SK-N-SH (cell line): ENCODE measurements around the gene B4GALNT1. TPM values are rescaled to one million over a fixed set of nuclear protein-coding genes. Genes with fewer than 3 reads are reported as not detected.

Source experiments
- CTCF ChIA-PET: fragments of 300-600, 350-600 bp; formaldehyde crosslinking; extraction: SDS; loops from one replicate; lab custom pipeline; 2021; lab: Yijun Ruan, JAX
- POLR2A ChIA-PET: fragments of 350-600 bp; sonication (Branson Sonifier 250); formaldehyde crosslinking; extraction: SDS; loops from one replicate; lab custom pipeline; 2020; ENCODE audit warnings: antibody characterized with exemption, inconsistent platforms; lab: Yijun Ruan, JAX
- DNase-seq: peaks from one replicate; pipeline ENCODE4 v3.0.0; 2012
- H2AFZ ChIP-seq: fragments of 200-600 bp; sonication (generic); 2 replicates; pipeline ENCODE4 v1.8.1; 2016; ENCODE audit warnings: antibody characterized with exemption, mild to moderate bottlenecking, low read depth
- H3F3A ChIP-seq: fragments of 200-600 bp; sonication (generic); replicated peaks from 2 replicates; pipeline ENCODE3; 2016; ENCODE audit warnings: antibody characterized with exemption, mild to moderate bottlenecking; ENCODE audit not compliant: insufficient read depth
- H3K27ac ChIP-seq, 2 experiments: fragments of 200-500 bp in 1 of 2; fragments of 200-600 bp in 1 of 2; sonication (Bioruptor generic) in 1 of 2; sonication (generic), shearing (Covaris generic) in 1 of 2; 2 replicates each; pipeline versions ENCODE4 v1.5.1 to v1.6.1; 2014 to 2016; ENCODE audit warnings: low read depth in 2 of 2, inconsistent platforms in 1 of 2, low read length in 1 of 2, mild to moderate bottlenecking in 1 of 2, mixed read lengths in 1 of 2
- H3K27me3 ChIP-seq: fragments of 200-600 bp; sonication (generic), shearing (Covaris generic); 2 replicates; pipeline ENCODE4 v1.6.1; 2016; ENCODE audit warnings: mixed run types; ENCODE audit not compliant: insufficient read depth
- H3K36me3 ChIP-seq, 2 experiments: fragments of 200-500 bp in 1 of 2; fragments of 200-600 bp in 1 of 2; sonication (Bioruptor generic) in 1 of 2; sonication (generic) in 1 of 2; replicated peaks in 1 of 2; 2 replicates each; pipeline versions ENCODE3 to v1.5.1; 2014 to 2016; ENCODE audit warnings: low read length in 1 of 2, mild to moderate bottlenecking in 1 of 2; ENCODE audit not compliant: insufficient read depth in 2 of 2, control insufficient read depth in 1 of 2
- H3K4me1 ChIP-seq, 2 experiments: fragments of 200-500 bp in 1 of 2; fragments of 200-600 bp in 1 of 2; sonication (Bioruptor generic) in 1 of 2; sonication (generic), shearing (Covaris generic) in 1 of 2; 2 replicates each; pipeline versions ENCODE4 v1.5.1 to v1.6.1; 2014 to 2016; ENCODE audit warnings: low read depth in 1 of 2, low read length in 1 of 2, mixed run types in 1 of 2; ENCODE audit not compliant: insufficient read depth in 2 of 2, control insufficient read depth in 1 of 2
- H3K4me2 ChIP-seq: fragments of 200-600 bp; sonication (generic), shearing (Covaris generic); 2 replicates; pipeline ENCODE4 v1.6.1; 2017; ENCODE audit warnings: mixed run types
- H3K4me3 ChIP-seq, 2 experiments: fragments of 200-500 bp in 1 of 2; fragments of 200-600 bp in 1 of 2; sonication (Bioruptor generic) in 1 of 2; sonication (generic), shearing (Covaris generic) in 1 of 2; 2 replicates each; pipeline versions ENCODE4 v1.5.1 to v1.8.1; 2014 to 2016; ENCODE audit warnings: low read depth in 2 of 2, inconsistent platforms in 1 of 2, low read length in 1 of 2, mild to moderate bottlenecking in 1 of 2, mixed read lengths in 1 of 2, moderate library complexity in 1 of 2
- H3K79me2 ChIP-seq: fragments of 200-600 bp; sonication (generic); 2 replicates; pipeline ENCODE4 v1.8.1; 2017; ENCODE audit warnings: mild to moderate bottlenecking; ENCODE audit not compliant: insufficient read depth
- H3K9ac ChIP-seq: fragments of 200-600 bp; sonication (generic); 2 replicates; pipeline ENCODE4 v1.6.1; 2017; ENCODE audit warnings: mixed run types
- H3K9me2 ChIP-seq: fragments of 200-600 bp; sonication (generic); 2 replicates; pipeline ENCODE4 v1.6.1; 2017; ENCODE audit warnings: mixed run types
- H3K9me3 ChIP-seq: fragments of 200-600 bp; sonication (generic); 2 replicates; pipeline ENCODE4 v1.6.1; 2017; ENCODE audit warnings: mixed run types, mild to moderate bottlenecking, moderate library complexity
- H4K20me1 ChIP-seq: fragments of 200-600 bp; sonication (generic); 2 replicates; pipeline ENCODE4 v1.6.1; 2017; ENCODE audit warnings: mild to moderate bottlenecking, mixed run types; ENCODE audit not compliant: insufficient read depth
- POLR2AphosphoS5 ChIP-seq: IDR thresholded peaks from 2 replicates; pipeline ENCODE4 v1.6.1; 2012; ENCODE audit warnings: low read depth, low read length
- TAF1 ChIP-seq: IDR thresholded peaks from 2 replicates; pipeline ENCODE4 v1.6.1; 2012; ENCODE audit warnings: low read depth, mild to moderate bottlenecking, low read length, moderate library complexity, borderline replicate concordance
- WGBS: methylation state at CpG from one replicate; pipeline ENCODE4 v1.1.6; 2017; ENCODE audit warnings: low lambda C conversion rate; 5-methylcytosine and 5-hydroxymethylcytosine counted together
- polyA plus RNA-seq, 3 experiments: library from polyadenylated mRNA; depleted of rRNA; stranded (reverse); fragments of >200 nt; gene quantifications; 2 replicates each; pipeline ENCODE4 v1.2.3, GENCODE V29; 2012
- TF ChIP-seq, protein P1 (sequence below): fragments of 150-350 bp; IDR thresholded peaks from 2 replicates; pipeline ENCODE4 v1.6.1; 2016; ENCODE audit warnings: mild to moderate bottlenecking, low read depth, low read length
- TF ChIP-seq, protein P2 (sequence below): IDR thresholded peaks from 2 replicates; pipeline ENCODE4 v1.6.1; 2012; ENCODE audit warnings: mild to moderate bottlenecking, low read depth, low read length, moderate library complexity
- TF ChIP-seq, protein P3 (sequence below): IDR thresholded peaks from 2 replicates; pipeline ENCODE4 v1.4.0; 2012; ENCODE audit warnings: low read depth

B4GALNT1 gene
- polyA plus RNA-seq, 1 of the 3 experiments (the other 2 are of a cell fraction), result 5.3 TPM

DNA sequence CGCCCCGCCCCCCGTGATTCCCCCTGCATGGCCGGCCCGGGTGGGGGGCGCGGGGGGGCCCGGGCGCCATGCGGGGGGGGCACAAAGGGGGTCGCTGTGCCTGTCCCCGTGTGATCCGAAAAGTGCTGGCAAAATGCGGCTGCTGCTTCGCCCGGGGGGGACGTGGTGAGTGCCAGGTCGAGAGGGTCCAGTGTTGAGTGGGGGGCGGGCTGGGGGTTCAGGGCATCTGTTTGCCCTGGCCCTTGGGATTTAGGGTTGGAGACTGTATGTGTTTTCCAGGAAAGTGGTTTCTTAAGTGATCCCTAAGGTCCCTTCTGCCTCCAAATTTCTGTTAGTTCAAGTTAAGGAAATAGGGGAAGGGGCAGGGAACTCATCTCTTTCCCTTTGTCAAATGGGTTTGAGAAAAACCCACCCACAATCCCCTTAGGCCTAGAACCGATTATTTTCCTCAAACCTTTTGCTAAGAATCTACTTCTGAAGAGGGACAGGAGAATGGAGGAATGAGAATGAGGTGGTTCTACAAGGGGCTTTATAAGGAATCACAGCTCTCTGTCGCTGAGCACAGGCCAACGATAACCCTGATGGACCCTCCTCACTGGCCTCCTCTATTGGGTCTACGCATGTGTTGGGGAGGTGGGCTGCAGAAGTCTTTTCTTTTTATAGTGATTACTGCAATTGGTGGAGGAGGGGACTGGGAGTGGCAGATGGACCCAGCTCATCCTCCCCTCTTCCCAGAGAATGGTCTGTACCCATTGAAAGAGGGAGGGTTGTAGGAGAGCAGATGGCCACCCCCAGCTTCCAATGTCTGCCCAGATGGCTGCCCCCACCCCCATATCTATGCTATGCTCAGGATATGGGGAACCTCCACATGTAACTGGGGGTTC lies 20.9 kb downstream of the B4GALNT1 start (continued):
- TF ChIP-seq, protein P1, sequence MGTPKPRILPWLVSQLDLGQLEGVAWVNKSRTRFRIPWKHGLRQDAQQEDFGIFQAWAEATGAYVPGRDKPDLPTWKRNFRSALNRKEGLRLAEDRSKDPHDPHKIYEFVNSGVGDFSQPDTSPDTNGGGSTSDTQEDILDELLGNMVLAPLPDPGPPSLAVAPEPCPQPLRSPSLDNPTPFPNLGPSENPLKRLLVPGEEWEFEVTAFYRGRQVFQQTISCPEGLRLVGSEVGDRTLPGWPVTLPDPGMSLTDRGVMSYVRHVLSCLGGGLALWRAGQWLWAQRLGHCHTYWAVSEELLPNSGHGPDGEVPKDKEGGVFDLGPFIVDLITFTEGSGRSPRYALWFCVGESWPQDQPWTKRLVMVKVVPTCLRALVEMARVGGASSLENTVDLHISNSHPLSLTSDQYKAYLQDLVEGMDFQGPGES, result no peak
- TF ChIP-seq, protein P2, sequence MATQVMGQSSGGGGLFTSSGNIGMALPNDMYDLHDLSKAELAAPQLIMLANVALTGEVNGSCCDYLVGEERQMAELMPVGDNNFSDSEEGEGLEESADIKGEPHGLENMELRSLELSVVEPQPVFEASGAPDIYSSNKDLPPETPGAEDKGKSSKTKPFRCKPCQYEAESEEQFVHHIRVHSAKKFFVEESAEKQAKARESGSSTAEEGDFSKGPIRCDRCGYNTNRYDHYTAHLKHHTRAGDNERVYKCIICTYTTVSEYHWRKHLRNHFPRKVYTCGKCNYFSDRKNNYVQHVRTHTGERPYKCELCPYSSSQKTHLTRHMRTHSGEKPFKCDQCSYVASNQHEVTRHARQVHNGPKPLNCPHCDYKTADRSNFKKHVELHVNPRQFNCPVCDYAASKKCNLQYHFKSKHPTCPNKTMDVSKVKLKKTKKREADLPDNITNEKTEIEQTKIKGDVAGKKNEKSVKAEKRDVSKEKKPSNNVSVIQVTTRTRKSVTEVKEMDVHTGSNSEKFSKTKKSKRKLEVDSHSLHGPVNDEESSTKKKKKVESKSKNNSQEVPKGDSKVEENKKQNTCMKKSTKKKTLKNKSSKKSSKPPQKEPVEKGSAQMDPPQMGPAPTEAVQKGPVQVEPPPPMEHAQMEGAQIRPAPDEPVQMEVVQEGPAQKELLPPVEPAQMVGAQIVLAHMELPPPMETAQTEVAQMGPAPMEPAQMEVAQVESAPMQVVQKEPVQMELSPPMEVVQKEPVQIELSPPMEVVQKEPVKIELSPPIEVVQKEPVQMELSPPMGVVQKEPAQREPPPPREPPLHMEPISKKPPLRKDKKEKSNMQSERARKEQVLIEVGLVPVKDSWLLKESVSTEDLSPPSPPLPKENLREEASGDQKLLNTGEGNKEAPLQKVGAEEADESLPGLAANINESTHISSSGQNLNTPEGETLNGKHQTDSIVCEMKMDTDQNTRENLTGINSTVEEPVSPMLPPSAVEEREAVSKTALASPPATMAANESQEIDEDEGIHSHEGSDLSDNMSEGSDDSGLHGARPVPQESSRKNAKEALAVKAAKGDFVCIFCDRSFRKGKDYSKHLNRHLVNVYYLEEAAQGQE, result no peak

DNA sequence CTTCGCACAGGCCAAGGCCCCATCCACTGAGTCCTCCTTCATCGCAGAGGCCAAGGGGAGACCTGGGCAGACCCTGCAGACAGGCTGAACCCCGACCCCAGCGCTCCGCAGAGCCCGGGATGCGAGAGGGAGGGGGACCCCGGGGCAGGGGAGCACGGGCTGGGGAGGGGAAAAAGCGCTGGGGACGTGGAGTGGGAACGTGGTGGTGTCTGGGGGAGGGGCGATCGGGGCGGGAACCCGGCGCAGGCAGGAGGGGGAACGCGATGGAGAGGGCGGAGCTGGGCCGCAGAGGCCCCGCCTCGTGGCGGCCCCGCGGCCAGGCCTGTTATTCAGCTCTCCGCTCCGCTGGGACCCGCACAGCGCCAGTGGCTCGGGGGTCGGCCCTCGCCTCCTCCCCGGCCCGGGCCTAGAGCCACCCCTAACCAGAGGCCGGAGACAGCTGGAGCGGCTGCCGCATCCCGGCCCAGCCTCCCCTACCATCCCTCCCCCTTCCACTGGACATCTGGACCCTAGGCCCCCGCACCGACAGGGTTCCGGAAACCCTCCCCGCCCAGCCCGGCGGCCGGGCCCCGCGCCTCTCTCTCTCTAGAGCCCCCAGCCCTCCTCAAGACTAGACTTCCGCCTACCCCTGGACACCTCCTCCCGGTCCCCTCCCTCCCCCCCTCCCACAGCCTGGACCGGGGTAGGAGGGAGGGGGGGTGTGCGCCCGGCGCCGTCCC lies 21.7 kb downstream of the B4GALNT1 start, which contains the start of gene ARHGEF25:
TSS of gene ARHGEF25 (plus strand) at position 328 of the 719 bp plus-strand sequence. CDS start 460 bp downstream, outside the sequence.
- peaks cover 0 to 55% of the 10 kb centered on the region in 2 experiments for H3K36me3 ChIP-seq
- peak within 1 kb of the TSS; percentile 85 for H3K9ac ChIP-seq
- no peaks in the 10 kb centered on the region for H3K9me3 ChIP-seq
- peak; percentile 97 for DNase-seq
- WGBS, result 3% methylated on average over 23 of the region's 55 CpGs
- H3K27ac ChIP-seq, result peak within 1 kb of the TSS; percentile 36 to 86; a peak in 3 of 4 replicates
- peaks cover 6% of the 10 kb centered on the region for H3F3A ChIP-seq
- H3K4me2 ChIP-seq, result peak within 1 kb of the TSS; percentile 85
- no peaks in the 10 kb centered on the region for H3K27me3 ChIP-seq
- H2AFZ ChIP-seq, result peak within 1 kb of the TSS; percentile 98
- TF ChIP-seq TAF1 (peak; percentile 56), POLR2AphosphoS5 (peak; percentile 89)
- TF ChIP-seq, protein P3, sequence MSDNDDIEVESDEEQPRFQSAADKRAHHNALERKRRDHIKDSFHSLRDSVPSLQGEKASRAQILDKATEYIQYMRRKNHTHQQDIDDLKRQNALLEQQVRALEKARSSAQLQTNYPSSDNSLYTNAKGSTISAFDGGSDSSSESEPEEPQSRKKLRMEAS, result 0 out of 2 replicates have a peak, but pooled peaks have one; percentile 13
- TF ChIP-seq, protein P1, result no peak
- H3K4me1 ChIP-seq, result peaks cover 5 to 29% of the 10 kb centered on the region in 2 experiments; a peak in 2 of 4 replicates
- no peaks in the 10 kb centered on the region for H3K79me2 ChIP-seq
- H3K4me3 ChIP-seq, result peak within 1 kb of the TSS; percentile 51 to 75
- no peaks in the 10 kb centered on the region for H3K9me2 ChIP-seq
- no peaks in the 10 kb centered on the region for H4K20me1 ChIP-seq
- ChIA-PET POLR2A (interaction anchor here (0.6 to 2.7 kb wide), 7 partner anchors 20 to 115 kb away, joined by 3 to 21 read pairs (median 3); partner anchors contain the start of genes DDIT3, OS9 and PIP4K2C), CTCF (interaction anchor here (0.7 to 7.4 kb wide), 7 partner anchors 9 to 115 kb away, joined by 3 to 90 read pairs (median 10); partner anchors contain the start of gene B4GALNT1)
